Naive thymus-derived CD8-positive, alpha-beta T cell (primary cell): Measurements from ENCODE around the gene IQCN. TPM values are rescaled to one million over a fixed set of nuclear protein-coding genes. Genes with fewer than 3 reads are reported as not detected.

Experiments used
- ATAC-seq, 2 donors: fragments of 150-1000 bp; cut with Tn5 transposase in 1 of 2; sonication (Bioruptor Pico), chemical (Tn5 transposase) in 1 of 2; 1 replicate in 1 of 2; 2 replicates in 1 of 2; pipeline ENCODE4 v1.10.0; 2021; ENCODE audit warnings: mild to moderate bottlenecking in 2 of 2, moderate library complexity in 2 of 2
- POLR2A ChIA-PET: fragments of 350-600 bp; sonication (Branson Sonifier 250); formaldehyde crosslinking; loops from one replicate; lab custom pipeline; 2021; ENCODE audit warnings: antibody characterized with exemption; lab: Charles Lee
- DNase-seq, 10 donors: peaks; one replicate each; pipeline versions ENCODE4 v3.0.0 to v3.0.0-alpha.2; 2020 to 2022
- H3K27ac Mint-ChIP-seq, 10 donors: one replicate each; pipeline ENCODE4 v1.8.0; 2020 to 2022; ENCODE audit warnings: mild to moderate bottlenecking in 10 of 10, mixed read lengths in 10 of 10, moderate library complexity in 4 of 10, inconsistent platforms in 1 of 10
- H3K27me3 Mint-ChIP-seq, 5 donors: one replicate each; pipeline ENCODE4 v1.8.0; 2021 to 2022; ENCODE audit warnings: mixed read lengths in 5 of 5
- H3K36me3 Mint-ChIP-seq, 3 donors: one replicate each; pipeline ENCODE4 v1.8.0; 2020 to 2022; ENCODE audit warnings: mixed read lengths in 3 of 3, mild to moderate bottlenecking in 2 of 3, inconsistent platforms in 1 of 3
- H3K4me1 Mint-ChIP-seq, 4 donors: one replicate each; pipeline ENCODE4 v1.8.0; 2021 to 2022; ENCODE audit warnings: mixed read lengths in 4 of 4
- H3K4me3 Mint-ChIP-seq, 10 donors: one replicate each; pipeline ENCODE4 v1.8.0; 2020 to 2022; ENCODE audit warnings: mild to moderate bottlenecking in 10 of 10, mixed read lengths in 10 of 10, moderate library complexity in 6 of 10, inconsistent platforms in 1 of 10
- H3K9me3 Mint-ChIP-seq, 9 donors: one replicate each; pipeline ENCODE4 v1.8.0; 2020 to 2022; ENCODE audit warnings: mixed read lengths in 9 of 9, mild to moderate bottlenecking in 3 of 9, inconsistent platforms in 1 of 9, moderate library complexity in 1 of 9
- polyA plus RNA-seq, 3 donors: library from polyadenylated mRNA; unstranded; fragments of 300-500 nt; fragmentation: Illumina TruSeq; gene quantifications; one replicate each; pipeline ENCODE4 v1.2.3, GENCODE V29; 2021
- total RNA-seq, 8 experiments: library from RNA in 2 of 8; stranded (reverse) in 2 of 8; gene quantifications; one replicate each; pipeline ENCODE4 v1.2.3 and lab custom pipeline; 2021 to 2026

The IQCN gene
- total and polyA plus RNA-seq, 5 experiments from 2014 or later: 0.06 to 8.4 (median 3.8) TPM; not detected in 1

- peak in 5 of 10 donors; percentile 34 to 69 (median 58) for DNase-seq
- ATAC-seq: peak; percentile 1 to 3
- Mint-ChIP-seq H3K9me3 (peaks cover 0 to 3% (median 0%) of the 10 kb centered on the region in 9 donors), H3K27ac (peak overlapping the region; percentile 21 to 100 (median 68)), H3K4me1 (peaks cover 23 to 55% (median 51%) of the 10 kb centered on the region in 4 donors), H3K4me3 (peak overlapping the region in 7 of 10 donors; percentile 19 to 75 (median 58)), H3K27me3 (peaks cover 0 to 4% (median 0%) of the 10 kb centered on the region in 5 donors), H3K36me3 (peaks cover 0 to 48% (median 7%) of the 10 kb centered on the region in 3 donors)
- POLR2A ChIA-PET: interaction anchor here (0.7 to 23.0 kb wide), 2 partner anchors 41 to 621 kb away, joined by 4 to 2305 read pairs; partner anchors contain the start of gene LSM4
These were observed 617 bp upstream of the IQCN start for GRCh38 chr19:18274781-18275356.

GRCh38 chr19:18273561-18274218, 562 bp downstream of the IQCN start:
- H3K4me1 Mint-ChIP-seq: peaks cover 16 to 48% (median 41%) of the 10 kb centered on the region in 4 donors
- H3K4me3 Mint-ChIP-seq: peak overlapping the region in 5 of 10 donors; percentile 8 to 75 (median 56)
- H3K27me3 Mint-ChIP-seq: no peaks in the 10 kb centered on the region
- no peaks in the 10 kb centered on the region for H3K9me3 Mint-ChIP-seq
- POLR2A ChIA-PET: interaction anchor here (0.5 to 23.0 kb wide), 3 partner anchors 21 to 79 kb away, joined by 3 to 2305 read pairs (median 3); partner anchors contain the start of gene LSM4
- H3K36me3 Mint-ChIP-seq: peaks cover 0 to 42% (median under 1%) of the 10 kb centered on the region in 3 donors
- ATAC-seq: no peak
- peak in 3 of 10 donors; percentile 36 to 50 (median 37) for DNase-seq
- peak overlapping the region in 5 of 10 donors; percentile 11 to 100 (median 56) for H3K27ac Mint-ChIP-seq

GRCh38 chr19:18271433-18271841, 2.8 kb downstream of the IQCN start:
- H3K36me3 Mint-ChIP-seq: peaks cover 0 to 41% (median 0%) of the 10 kb centered on the region in 3 donors
- peak overlapping the region in 2 of 10 donors; percentile 30 to 36 for H3K4me3 Mint-ChIP-seq
- peak overlapping the region in 4 of 10 donors; percentile 20 to 100 (median 68) for H3K27ac Mint-ChIP-seq
- ATAC-seq (peak; percentile 19 to 28), DNase-seq (peak in 3 of 10 donors; percentile 29 to 55 (median 40))
- peaks cover 13 to 38% (median 28%) of the 10 kb centered on the region in 4 donors for H3K4me1 Mint-ChIP-seq
- H3K27me3 Mint-ChIP-seq: no peaks in the 10 kb centered on the region
- POLR2A ChIA-PET: interaction anchor here (0.7 to 1.1 kb wide), 6 partner anchors 10 to 919 kb away, joined by 3 to 6 read pairs (median 3); partner anchors contain the start of gene JUND
- H3K9me3 Mint-ChIP-seq: no peaks in the 10 kb centered on the region

- no peak overlapping the region for H3K4me3 Mint-ChIP-seq
- H3K27ac Mint-ChIP-seq: peak overlapping the region in 2 of 10 donors; percentile 11 to 100
- peaks cover 13 to 35% (median 25%) of the 10 kb centered on the region in 4 donors for H3K4me1 Mint-ChIP-seq
- DNase-seq: peak in 1 of 10 donors; percentile 21
- H3K9me3 Mint-ChIP-seq: no peaks in the 10 kb centered on the region
- H3K27me3 Mint-ChIP-seq: no peaks in the 10 kb centered on the region
- ATAC-seq: no peak
- peaks cover 0 to 40% (median 0%) of the 10 kb centered on the region in 3 donors for H3K36me3 Mint-ChIP-seq
- POLR2A ChIA-PET: interaction anchor here (0.7 to 1.9 kb wide), 3 partner anchors 9 to 222 kb away, joined by 3 to 8 read pairs (median 5); no protein-coding TSS in a partner anchor
These were observed 3.9 kb downstream of the IQCN start for GRCh38 chr19:18270326-18270725.

GRCh38 chr19:18269070-18269723, 5.1 kb downstream of the IQCN start:
- H3K27ac Mint-ChIP-seq: peak overlapping the region in 3 of 10 donors; percentile 29 to 87 (median 62)
- peaks cover 9 to 24% (median 14%) of the 10 kb centered on the region in 4 donors for H3K4me1 Mint-ChIP-seq
- DNase-seq: no peak
- H3K27me3 Mint-ChIP-seq: no peaks in the 10 kb centered on the region
- ATAC-seq: no peak
- H3K9me3 Mint-ChIP-seq: no peaks in the 10 kb centered on the region
- peaks cover 0 to 35% (median 0%) of the 10 kb centered on the region in 3 donors for H3K36me3 Mint-ChIP-seq
- POLR2A ChIA-PET: interaction anchor here (0.6 to 1.9 kb wide), 3 partner anchors 10 to 46 kb away, joined by 6 to 11 read pairs (median 8); no protein-coding TSS in a partner anchor
- no peak overlapping the region for H3K4me3 Mint-ChIP-seq

- Mint-ChIP-seq H3K9me3 (no peaks in the 10 kb centered on the region), H3K4me1 (peaks cover 2 to 10% (median 5%) of the 10 kb centered on the region in 4 donors), H3K4me3 (peak overlapping the region in 1 of 10 donors; percentile 22), H3K27me3 (no peaks in the 10 kb centered on the region), H3K27ac (no peak overlapping the region), H3K36me3 (peaks cover 0 to 33% (median 0%) of the 10 kb centered on the region in 3 donors)
- no peak for ATAC-seq
- DNase-seq: peak in 1 of 10 donors; percentile 26
- POLR2A ChIA-PET: no interaction called here
These were observed 7.2 kb downstream of the IQCN start for GRCh38 chr19:18266771-18267686.

GRCh38 chr19:18265582-18265981, 8.7 kb downstream of the IQCN start:
- POLR2A ChIA-PET: no interaction called here
- H3K27ac Mint-ChIP-seq: peak overlapping the region in 2 of 10 donors; percentile 44 to 93
- no peak for ATAC-seq
- H3K4me3 Mint-ChIP-seq: peak overlapping the region in 4 of 10 donors; percentile 18 to 71 (median 24)
- no peaks in the 10 kb centered on the region for H3K9me3 Mint-ChIP-seq
- H3K4me1 Mint-ChIP-seq: peaks cover 0 to 9% (median 5%) of the 10 kb centered on the region in 4 donors
- peak in 1 of 10 donors; percentile 55 for DNase-seq
- H3K27me3 Mint-ChIP-seq: no peaks in the 10 kb centered on the region
- peaks cover 0 to 33% (median 0%) of the 10 kb centered on the region in 3 donors for H3K36me3 Mint-ChIP-seq

- H3K27me3 Mint-ChIP-seq: no peaks in the 10 kb centered on the region
- ATAC-seq (no peak), DNase-seq (peak in 1 of 10 donors; percentile 57)
- H3K4me3 Mint-ChIP-seq: peak overlapping the region in 1 of 10 donors; percentile 71
- no peaks in the 10 kb centered on the region for H3K9me3 Mint-ChIP-seq
- H3K4me1 Mint-ChIP-seq: peaks cover 0 to 9% (median 5%) of the 10 kb centered on the region in 4 donors
- peak overlapping the region in 1 of 10 donors; percentile 79 for H3K27ac Mint-ChIP-seq
- peaks cover 0 to 33% (median 0%) of the 10 kb centered on the region in 3 donors for H3K36me3 Mint-ChIP-seq
- POLR2A ChIA-PET: no interaction called here
These were observed 9.2 kb downstream of the IQCN start for GRCh38 chr19:18264971-18265540.

GRCh38 chr19:18264137-18264854, 10.0 kb downstream of the IQCN start:
- no peak for ATAC-seq
- no peaks in the 10 kb centered on the region for H3K27me3 Mint-ChIP-seq
- H3K27ac Mint-ChIP-seq: peak overlapping the region in 1 of 10 donors; percentile 79
- peak in 1 of 10 donors; percentile 48 for DNase-seq
- POLR2A ChIA-PET: no interaction called here
- H3K4me3 Mint-ChIP-seq: no peak overlapping the region
- H3K36me3 Mint-ChIP-seq: peaks cover 0 to 32% (median 0%) of the 10 kb centered on the region in 3 donors
- H3K4me1 Mint-ChIP-seq: peaks cover 0 to 9% (median 5%) of the 10 kb centered on the region in 4 donors
- H3K9me3 Mint-ChIP-seq: no peaks in the 10 kb centered on the region

GRCh38 chr19:18263324-18264136, 10.7 kb downstream of the IQCN start:
- no peak overlapping the region for H3K4me3 Mint-ChIP-seq
- POLR2A ChIA-PET: interaction anchor here (0.5 to 0.6 kb wide), 2 partner anchors 8 to 48 kb away, joined by 3 read pairs; a partner anchor contains a TSS

More at GRCh38 chr19:18263324-18264136, 10.7 kb downstream of the IQCN start:
- no peak for ATAC-seq
- Mint-ChIP-seq H3K4me1 (peaks cover 0 to 7% (median 3%) of the 10 kb centered on the region in 4 donors), H3K9me3 (no peaks in the 10 kb centered on the region), H3K27ac (peak overlapping the region in 1 of 10 donors; percentile 79), H3K27me3 (no peaks in the 10 kb centered on the region), H3K36me3 (peaks cover 0 to 25% (median 0%) of the 10 kb centered on the region in 3 donors)
- DNase-seq: peak in 1 of 10 donors; percentile 53
